SK-MEL-5 (cell line): Measurements from ENCODE around the gene CDKAL1. TPM values are rescaled to one million over a fixed set of nuclear protein-coding genes. Genes with fewer than 3 reads are reported as not detected.
A peak's percentile ranks its signal among the peaks of the same experiment; 100 is the strongest.

Experiments used
- DNase-seq: peaks from one replicate; pipeline ENCODE4 v3.0.0-alpha.2; 2016; ENCODE audit warnings: low read depth, low spot score
- in situ Hi-C: cut with HindIII; loops from 2 replicates; pipeline ENCODE4 v1.10.0; 2016; ENCODE audit warnings: low sequenced_read_pairs, high pct_unique_total_duplicates, low pct_unique_long_range_greater_than_20kb
- total RNA-seq: library from RNA; depleted of rRNA; stranded (reverse); fragments of >200 nt; shearing (Covaris generic); gene quantifications from 2 replicates; pipeline ENCODE4 v1.2.3, GENCODE V29; 2014

Gene CDKAL1
- total RNA-seq, 1 experiment from 2014 or later, result 32.7 TPM

DNA sequence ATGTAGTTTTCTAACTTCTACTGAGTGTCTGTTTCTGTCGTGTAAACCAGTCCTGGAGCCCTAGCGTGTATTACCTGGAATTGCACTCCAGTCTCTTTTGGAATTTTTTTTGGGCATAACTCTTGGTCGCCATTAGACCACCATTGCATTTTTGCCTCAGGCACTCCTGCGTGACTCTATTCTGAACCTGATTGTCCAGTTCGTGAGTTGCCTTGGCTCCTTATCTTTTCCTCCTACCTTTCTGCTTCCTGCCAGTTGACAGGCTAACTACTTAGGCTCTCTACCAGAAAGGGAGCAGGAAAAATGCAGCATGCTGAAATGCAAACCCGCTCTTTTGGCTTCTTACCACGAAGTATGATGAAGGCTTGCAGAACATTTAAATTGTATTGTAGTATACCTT, 568.4 kb downstream of the CDKAL1 start:
- no peak for DNase-seq
- in situ Hi-C loops, result no loop called here

DNA sequence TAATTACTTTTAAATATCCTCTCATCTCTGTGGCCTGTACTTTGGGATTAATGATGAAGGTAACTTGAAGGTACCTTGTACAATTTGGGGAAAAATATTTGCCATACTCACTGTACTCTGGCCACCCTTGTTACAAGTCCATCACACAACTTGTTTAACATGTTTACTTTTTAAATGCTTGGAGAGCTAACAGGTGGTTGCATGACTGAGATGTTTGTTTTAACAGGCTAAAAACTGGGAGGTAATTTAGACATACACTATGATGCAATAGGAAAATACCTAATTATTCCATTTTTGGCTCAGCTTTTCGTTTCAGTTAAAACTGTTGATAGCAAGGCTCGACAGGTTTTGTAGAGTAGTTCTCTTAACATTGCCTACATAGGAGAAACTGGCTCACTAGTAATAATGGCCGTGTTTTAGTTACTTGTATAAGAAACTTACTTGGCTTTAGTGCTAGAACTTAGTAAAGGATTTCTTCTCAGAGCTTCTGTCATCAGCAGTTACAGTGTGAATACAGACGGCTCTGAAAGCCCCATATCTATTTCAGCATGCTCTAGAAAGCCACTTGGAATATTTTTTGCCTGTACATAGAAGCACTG, 569.5 kb downstream of the CDKAL1 start:
- in situ Hi-C loops, result no loop called here
- no peak for DNase-seq

DNA sequence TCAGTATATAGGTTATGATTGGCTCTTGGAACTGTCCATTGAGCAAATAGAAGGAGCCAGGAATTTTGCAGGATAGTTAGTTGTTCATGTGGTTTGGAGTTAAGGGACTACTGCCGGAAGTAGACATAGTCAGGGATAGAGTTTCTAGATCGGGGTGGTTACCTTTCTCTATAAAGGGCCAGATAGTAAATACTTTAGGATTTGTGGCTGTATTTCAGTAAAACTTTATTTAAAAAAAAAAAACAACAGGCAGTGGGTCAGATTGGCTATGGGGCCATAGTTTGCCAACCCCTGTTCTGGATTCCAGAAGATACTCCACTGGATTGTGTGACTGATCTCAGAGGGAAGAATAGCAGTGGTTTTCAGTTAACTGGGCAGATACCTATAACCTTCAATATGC, 570.0 kb downstream of the CDKAL1 start:
- no peak for DNase-seq
- in situ Hi-C loops, result no loop called here

DNA sequence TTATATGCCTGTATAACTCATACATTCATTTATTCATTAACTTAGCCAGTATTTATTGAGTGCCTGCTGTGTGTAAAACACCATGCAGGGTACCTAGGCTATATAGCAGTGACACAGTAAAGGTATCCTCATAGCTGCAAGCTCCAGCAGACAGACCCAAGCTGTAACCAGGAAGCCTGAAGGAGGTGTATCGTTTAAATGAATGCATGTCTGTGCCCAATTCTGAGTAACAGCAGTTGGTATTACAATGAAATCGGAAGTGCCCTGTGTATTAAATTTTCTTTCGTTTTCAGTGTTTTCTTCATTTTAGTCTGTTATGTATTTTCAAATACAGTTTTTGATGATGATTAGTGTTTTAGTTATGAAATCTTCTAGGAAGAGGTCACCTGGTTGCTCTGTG, 573.5 kb downstream of the CDKAL1 start:
- no peak for DNase-seq
- in situ Hi-C loops, result no loop called here

DNA sequence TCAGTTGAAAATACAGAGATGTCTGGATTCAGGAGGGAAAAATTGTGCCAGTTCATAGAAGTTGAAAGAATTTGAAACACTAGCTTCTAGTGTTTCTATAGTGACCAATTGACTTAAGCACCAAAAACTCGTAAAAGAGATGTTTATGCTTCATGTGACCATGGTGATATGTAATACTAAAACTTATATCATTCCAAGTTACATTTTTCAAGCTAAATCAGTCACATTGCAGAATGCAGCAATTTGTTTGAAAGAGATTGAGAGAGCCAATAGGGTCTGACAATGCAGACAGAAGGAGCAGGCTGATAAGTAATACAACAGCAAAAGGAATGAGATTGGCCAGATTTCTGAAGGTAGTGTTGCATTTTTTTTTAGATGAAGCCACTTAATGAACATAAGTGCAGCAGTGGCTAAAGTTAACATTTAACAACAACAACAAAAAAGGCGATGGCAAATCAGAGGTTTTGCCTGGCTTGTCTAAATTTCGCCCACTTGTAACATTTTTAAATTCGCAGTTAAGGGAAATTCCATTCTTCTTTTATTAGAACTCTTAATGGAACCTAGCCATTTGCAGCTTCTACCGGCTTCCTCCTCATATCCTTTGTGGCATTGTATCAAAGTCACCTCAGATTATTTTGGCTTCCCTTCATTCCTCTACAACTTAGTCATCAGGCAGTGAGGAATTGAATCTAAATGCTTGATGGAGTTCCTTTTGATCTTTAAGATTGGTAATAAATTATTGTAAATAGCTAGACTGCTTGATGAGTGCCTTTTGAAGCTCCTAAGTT, 575.3 kb downstream of the CDKAL1 start:
- in situ Hi-C loops, result no loop called here
- no peak for DNase-seq

DNA sequence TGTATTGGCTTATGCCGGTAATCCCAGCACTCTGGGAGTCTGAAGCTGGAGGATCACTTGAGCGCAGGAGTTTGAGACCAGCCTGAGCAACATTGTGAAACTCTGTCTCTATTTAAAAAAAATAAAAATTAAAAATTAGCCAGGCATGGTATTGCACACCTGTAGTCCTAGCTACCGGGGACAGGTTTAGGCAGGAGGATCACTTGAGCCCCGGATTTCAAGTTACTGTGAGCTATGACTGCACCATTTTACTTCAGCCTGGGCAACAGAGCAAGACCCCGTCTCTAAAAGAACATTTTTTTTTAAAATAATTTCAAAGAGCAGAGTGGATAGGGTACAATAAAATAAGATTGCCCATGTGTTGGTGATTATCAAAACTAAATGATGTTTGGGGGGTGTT, 576.4 kb downstream of the CDKAL1 start:
- in situ Hi-C loops, result no loop called here
- DNase-seq, result no peak

DNA sequence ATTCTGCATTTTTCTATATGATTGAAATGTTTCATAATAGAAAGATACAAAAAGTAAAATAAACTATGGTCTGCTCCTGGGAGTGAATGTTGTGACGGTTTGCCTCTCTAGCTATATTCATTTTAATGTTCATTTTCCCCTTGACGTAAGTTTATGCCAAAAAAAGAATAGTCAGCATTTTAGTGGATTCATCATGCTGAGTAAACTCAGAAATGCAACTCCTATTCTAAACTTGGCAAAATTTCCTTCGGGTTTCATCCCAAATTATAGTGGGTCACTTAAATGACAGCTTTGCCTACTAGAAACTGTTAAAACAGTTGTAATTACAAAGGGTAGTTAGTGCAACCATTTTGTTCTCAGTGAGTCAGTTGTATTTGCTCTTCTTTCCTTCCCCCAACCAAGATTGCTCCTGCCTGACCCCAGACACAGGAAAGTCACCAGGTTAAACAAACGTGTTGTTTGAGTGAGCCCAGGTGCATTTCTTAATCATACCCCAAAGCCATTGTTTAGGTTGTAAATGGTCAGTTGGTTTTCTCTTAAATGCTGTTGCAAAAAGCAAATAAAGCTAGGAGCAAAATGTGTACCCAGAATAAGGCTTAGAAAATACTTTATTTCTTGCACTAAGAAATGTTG, 577.0 kb downstream of the CDKAL1 start:
- no peak for DNase-seq

DNA sequence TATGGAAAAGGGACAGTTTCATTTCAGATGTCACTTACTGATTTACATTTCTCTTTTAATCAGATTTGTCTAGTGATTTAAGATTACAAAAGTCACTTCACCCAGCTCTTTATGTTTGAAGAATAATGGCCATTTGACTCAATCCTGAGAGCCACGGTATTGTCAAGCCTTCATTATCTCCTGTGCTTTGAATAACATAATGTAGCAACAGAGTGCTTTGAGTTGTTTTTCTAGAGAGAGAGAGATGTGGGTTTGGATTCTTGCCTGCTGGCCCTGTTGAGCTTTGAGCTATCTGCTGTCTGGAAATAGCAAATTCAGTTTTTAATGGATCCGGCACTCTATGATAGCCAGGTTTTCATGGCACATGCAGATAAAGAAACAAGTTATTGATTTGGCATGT, 580.9 kb downstream of the CDKAL1 start:
- in situ Hi-C loops, result no loop called here
- DNase-seq, result no peak

More for the DNA sequence above, 577.0 kb downstream of the CDKAL1 start:
- in situ Hi-C loops, result no loop called here

DNA sequence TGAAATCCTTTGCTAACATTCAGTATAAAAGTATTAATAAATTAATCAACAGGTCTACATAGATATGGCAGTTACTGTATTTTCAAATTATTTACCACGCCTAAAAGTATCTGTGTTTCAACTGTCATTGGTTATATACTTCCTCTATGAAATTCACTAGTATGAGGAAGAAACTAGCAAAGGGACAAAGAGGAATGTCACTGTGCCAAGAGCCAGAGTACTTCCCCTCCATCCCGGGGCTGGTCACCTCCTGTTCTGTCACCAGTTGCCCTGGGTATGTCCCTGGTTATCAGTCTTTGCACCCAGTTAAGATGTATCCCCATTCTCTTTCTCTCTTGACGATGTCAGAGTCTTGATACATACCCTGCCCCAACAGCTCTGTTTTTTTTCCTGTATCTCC, 582.5 kb downstream of the CDKAL1 start:
- in situ Hi-C loops, result no loop called here

DNA sequence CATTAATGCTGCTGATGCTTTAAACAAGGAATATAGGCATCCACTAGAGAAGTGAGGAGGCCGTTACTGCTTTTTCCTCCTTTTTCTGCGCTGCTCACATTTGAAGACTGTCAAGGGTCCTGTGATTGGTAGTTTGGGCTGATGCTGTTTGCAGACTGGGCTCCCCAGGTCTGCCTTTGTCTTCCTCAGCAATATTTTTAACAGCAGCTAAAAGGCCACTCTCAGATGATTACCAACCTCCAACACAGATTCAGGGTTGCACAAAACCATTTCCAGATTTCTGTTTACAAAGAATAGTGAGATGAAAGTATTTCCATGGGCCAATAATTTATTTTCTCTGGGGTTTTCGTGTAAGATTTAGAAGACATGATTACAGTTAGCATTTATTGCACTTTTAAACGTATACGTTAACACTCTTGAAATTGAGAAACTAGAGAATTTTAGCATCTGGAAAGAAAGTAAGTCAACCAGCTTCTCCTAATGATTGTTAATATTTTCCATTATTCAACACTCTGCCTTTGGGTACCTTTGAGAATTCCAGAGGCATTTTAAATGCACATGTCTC, 584.0 kb downstream of the CDKAL1 start:
- in situ Hi-C loops, result no loop called here
- no peak for DNase-seq

More for the DNA sequence above, 582.5 kb downstream of the CDKAL1 start:
- no peak for DNase-seq

DNA sequence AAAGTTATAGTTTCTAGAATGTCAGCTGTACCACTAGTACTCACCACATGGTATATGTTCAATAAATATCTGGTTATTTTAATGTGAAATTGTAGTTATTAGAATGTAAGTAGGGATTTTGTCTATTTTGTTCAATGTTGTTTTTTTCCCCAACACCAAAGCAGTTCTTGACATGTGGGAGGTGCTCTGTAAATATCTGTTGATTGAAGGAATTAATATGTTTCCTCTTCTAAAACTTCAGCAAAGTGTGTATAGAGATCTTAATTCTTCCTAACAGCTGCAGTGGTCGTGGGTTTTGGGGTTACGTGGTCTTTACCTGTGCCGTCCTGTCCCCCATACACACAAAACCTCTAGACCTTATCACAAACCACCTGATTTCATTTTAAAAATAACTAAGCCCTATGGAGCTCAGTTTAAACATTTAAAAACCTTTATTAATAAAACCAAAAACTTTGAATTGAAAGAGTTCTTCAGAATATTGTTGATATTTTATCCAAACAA, 587.4 kb downstream of the CDKAL1 start:
- in situ Hi-C loops, result no loop called here
- DNase-seq, result no peak

DNA sequence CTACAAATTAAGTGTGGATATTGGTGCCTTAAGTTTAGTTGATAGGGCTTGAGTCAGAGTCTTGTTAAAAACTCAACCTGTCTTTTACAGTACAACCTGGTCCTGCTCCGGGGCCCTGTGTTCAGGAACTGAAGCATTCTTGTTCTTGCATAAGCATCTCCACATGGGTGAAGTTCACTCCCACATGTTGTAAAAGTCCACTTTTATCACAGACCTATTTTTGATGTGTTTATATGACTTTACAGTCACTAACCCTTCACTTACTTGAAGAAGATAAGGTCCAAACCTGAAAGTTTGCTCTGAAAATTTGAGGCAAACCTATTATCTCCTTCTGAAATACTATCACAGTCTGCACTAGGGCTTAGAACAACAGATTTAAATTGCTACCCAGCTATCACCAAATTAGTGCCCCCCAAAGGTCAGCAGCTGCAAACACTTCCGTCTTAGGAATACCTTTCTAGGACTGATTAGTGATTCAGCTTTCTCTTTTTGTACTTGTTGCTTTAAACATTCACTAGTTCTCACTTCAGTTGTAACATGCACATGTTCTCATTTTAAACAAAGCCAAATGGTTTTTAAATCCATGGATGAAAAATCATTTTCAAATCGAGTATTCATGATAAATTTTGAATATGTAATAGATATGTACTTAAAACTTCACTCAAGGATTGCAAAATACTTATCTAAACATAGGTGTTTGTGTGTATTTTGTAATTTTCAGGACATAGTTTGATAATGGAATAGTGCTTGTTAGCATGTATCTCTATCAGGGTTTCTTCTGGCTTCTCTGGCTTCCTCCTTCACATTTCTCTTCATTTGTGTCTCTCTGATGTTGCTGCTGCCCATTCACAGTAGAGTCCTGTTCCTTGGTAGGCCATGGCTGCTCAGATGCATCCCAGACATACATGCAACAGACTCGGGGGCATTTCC, 589.5 kb downstream of the CDKAL1 start:
- in situ Hi-C loops, result no loop called here
- DNase-seq, result no peak

DNA sequence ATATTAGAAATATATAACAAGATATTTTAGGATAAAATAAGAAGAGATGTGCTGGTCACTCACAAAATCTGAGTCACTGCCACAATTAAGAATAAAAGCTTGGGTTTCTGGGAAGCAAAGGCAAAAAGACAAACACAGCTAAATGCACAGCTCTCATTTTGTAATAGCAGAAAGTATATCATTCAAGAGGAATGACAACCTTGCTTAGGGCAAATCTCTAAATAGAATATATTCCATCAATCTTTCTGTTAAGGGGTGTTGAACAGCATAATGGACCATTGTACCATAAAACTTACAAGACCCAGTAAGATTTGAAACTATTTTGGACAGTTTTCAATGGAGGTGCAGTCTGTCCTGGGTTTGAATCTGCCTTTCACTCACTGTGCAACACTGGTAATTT, 594.3 kb downstream of the CDKAL1 start:
- peak; percentile 82 for DNase-seq
- in situ Hi-C loops, result no loop called here

DNA sequence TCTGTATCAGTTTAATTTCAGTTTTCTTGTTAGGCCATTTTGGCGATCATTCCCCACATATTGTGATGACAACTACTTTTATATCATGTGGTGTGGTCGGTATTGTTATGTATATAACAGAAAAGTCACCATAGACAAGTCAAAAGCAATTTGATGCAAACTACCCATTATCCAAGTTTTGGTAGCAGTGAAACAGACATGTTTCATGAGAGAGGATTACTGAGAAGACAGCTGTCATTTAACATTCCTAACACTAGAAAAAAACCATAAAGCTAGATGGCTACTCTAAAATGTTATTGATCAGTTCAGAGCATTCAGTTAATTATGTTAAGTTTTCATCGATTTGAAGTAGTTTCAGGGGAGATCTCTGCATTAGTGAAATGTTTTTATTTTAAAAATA, 597.1 kb downstream of the CDKAL1 start:
- no peak for DNase-seq
- in situ Hi-C loops, result no loop called here

DNA sequence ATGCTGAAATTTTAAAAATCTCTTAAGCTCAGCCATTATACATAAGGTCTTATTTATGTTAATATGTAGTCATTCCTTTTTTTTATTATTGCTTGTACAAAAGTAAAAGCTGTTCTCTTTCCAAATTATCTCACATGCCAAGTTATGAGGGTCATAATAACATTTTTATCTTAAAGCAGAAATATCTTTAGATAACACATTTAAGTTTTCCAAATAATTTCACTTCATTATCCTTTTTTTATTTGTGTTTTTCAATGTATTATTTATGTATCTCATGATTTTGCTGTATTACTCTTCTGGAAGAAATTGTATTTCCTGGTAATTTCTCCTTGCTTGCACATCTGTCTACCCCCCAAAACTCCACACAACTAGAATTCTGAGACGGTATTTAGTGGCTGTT, 598.2 kb downstream of the CDKAL1 start:
- in situ Hi-C loops, result no loop called here
- no peak for DNase-seq

DNA sequence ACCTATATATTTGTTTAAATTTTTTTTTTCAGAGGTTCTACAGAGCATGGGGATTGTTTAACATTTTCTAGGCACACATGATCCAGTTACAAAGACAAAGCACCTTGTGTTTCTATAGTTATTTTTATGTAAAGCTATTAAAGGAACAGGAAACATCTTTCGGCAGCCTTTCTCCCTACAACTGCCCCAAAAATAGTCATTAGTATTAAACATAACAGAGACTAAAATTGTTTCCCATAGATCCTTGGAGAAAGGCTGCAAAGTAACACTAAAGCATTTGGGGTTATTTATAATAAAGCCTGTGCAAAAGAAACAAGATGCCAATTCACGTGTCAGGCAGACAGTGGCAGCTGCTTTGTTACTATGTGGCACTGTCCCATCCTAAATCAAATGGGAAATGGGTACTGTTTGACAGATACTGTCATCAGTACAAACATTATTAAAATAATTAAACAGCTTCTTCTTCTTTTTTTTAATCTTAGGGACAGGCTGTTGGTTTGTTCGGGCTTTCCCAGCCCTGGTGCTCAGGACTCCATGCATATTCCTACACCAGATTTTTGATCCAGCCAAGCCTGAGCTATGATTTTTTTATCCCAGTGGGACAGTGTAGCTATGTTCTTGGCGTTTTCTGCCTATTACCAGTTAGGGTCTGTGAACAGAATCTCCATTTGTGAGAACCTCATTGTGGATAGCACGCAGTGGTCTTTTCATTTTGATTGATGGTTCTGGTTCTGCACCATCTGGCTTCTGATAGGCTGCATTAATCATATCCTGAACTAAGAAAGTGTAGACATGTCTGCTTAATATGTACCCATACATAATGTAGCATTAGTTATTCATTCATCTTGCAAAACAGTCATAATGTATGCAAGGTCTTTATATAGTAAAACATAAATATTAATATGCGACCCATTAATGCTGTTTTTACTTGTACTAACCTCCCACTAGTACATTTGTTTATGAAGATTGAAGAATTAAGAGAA, 598.9 kb downstream of the CDKAL1 start:
- DNase-seq, result peak; percentile 73
- in situ Hi-C loops, result no loop called here
